GM21367 (cell line): Measurements from ENCODE around the gene TBX4.

Experiments used
- ATAC-seq: cut with Tn5 transposase; IDR thresholded peaks from one replicate; pipeline ENCODE4 v1.9.1; 2021; ENCODE audit not compliant: unreplicated experiment

TBX4 gene

GRCh38 chr17:61453566-61454380, 1.6 kb downstream of the TBX4 start:
- ATAC-seq = no peak

GRCh38 chr17:61454381-61455323, 2.4 kb downstream of the TBX4 start:
- no peak for ATAC-seq

- no peak for ATAC-seq
Observed at GRCh38 chr17:61455324-61456060, 3.3 kb downstream of the TBX4 start.

DNA sequence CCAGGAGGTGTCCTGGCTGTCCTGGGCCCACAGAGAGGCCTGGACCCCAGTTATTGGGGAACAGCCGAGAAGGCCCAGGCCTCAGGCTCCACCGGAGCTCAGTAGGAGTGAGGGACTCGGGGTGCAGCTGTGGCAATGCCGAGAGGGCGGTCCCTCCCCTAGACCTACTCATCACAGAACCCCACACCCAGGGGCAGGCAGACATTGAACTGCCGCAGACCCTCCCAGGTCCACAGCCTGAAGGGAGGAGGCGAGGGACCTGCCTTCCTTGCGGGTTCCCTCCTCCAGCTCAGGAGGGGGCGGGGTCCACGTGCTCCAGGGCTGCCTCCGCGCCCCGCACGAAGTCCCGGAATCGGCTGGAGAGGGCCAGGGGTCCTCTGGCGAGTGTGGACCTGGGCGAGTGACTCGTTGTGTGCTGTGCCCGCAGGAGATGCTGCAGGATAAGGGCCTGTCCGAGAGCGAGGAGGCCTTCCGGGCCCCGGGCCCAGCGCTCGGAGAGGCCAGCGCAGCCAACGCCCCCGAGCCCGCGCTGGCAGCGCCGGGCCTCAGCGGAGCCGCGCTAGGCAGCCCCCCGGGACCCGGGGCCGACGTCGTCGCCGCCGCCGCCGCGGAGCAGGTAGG, 3.9 kb downstream of the TBX4 start:
- no peak for ATAC-seq

DNA sequence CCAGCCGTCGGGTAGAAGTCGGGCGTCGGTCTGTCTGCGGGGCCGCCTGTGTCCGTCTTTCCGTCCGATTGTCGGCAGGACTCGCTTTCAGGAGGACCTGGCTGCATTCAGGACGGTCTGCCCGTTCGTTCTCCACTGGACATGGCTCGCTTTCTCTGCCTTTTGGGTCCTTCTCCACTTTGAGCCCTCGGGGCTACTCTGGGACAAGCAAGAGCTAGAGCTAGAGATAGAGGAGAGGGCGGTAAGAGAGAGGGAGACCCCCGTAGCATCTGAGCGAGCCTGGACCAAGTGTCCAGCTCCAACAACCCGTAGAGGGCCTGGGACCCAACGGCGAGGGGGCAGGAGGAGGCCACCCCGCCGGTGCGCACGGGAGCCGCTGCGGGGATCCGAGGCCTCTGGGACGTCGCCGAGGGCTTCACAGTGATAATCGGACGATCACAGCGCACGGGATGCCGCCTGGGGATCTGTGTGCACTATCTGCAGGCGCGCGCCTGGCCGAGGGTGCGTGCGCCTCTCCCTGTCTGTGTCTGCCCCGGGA, 4.5 kb downstream of the TBX4 start:
- ATAC-seq = no peak

GRCh38 chr17:61457226-61457983, 5.2 kb downstream of the TBX4 start:
- no peak for ATAC-seq

DNA sequence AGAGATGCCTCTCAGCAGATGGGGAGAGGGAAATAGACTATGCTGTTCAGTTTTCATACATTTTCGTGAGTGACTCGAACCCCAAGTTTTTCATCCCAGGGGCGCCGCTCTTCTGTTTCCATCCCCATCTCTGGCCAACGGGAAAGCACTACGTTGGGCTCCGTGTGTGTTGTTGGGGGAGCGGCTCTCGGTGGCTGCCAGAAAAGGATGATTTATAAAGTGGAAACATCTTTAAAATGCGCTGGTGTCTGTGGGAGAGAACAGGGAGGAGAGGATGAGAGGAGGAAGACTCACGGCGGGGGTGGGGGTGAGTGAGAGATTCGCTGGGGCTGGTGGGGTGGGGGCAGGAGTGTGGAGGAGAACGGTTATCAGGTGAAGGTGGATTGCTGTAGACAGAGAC, 5.8 kb downstream of the TBX4 start:
- ATAC-seq = no peak

DNA sequence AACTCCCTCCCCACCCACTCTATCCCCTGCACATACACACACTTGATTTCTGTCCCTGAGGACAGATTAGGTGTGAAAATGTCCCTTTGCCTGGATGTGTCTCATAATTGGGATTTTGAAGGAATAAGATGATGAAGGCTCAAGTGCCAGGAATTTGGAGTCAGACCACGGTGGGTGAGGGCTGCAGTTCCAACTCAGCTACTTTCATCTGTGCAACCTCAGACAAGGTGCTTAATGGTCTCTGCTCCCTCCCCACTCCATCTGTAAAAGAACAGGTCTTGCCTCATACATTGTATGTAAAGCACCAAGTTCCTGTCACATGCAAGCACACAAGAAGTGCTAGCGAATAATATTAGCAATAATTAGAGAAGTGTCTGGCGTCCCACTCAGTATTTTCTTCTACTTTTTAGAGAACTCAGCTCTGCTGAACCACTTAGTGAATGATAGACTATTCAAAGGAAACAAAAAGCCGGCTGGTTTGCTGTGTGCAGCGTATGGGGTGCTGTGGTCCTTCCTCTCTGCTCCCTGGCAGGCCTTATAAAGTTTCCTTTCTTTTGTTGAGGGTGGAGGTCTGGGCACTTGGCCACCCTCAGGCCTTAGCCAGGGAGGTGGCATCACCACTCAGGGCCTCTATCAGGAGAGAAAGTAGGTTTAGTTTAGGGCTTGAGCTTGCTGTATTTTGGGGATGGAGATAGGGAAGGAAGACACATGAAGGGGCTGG, 6.4 kb downstream of the TBX4 start:
- no peak for ATAC-seq

GRCh38 chr17:61459142-61459809, 7.1 kb downstream of the TBX4 start:
- ATAC-seq = no peak

- ATAC-seq = no peak
Observed at GRCh38 chr17:61459939-61460718, 7.9 kb downstream of the TBX4 start.

DNA sequence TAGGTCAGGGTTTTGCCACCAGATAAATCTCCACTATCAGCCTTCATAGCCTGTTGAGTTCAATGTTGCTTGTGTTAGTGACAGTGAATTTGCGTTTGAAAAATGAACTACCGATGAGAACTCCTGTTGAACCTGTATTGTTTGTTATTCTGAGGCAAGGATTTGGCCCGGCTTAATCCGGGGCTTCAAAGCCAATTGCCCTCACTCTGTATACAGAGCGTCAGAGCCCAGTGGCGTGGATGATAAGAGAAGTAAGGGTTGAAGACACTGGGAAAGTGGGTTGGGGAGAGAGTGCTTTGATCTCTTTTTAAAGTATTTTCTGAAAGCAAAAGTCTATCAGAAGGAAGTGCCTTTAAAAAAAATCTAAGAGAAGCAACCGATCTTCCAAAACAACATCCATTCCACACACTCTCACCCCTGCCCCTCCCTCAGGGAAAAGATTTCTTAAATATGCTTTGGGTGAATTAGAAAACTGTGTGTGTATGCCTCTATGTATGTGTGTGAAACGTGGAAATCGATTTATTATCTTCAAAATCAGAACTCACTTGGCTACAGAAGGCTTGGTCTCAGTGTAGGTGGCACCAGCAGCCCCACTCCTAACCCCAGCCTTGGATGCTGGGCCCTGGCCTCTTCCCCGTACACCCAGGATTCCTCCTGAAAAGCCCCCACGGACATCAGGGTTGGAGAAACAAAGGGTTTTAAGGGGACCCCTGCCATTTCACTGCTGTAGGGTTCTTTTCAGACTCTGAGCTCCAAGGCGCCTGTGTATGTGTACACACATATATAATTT, 8.8 kb downstream of the TBX4 start:
- no peak for ATAC-seq

DNA sequence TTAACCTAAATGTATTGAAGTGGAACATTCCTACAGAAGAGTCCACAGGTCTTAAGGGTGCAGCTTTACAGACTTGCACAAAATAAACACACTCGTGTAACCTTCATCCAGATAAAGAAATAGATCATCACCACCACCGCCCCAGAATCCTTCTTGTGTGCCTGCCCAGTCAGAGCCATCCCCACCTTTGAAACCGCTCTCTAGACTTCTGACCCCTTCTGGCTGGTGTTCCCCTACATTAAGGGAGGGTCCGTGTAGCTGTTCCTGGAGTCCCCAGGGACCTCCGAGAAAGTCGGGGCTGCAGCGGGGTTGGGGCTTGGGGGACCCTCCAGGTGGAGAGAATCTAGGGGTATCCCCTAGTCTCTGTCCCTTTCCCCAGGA, 9.4 kb downstream of the TBX4 start:
- ATAC-seq = no peak

DNA sequence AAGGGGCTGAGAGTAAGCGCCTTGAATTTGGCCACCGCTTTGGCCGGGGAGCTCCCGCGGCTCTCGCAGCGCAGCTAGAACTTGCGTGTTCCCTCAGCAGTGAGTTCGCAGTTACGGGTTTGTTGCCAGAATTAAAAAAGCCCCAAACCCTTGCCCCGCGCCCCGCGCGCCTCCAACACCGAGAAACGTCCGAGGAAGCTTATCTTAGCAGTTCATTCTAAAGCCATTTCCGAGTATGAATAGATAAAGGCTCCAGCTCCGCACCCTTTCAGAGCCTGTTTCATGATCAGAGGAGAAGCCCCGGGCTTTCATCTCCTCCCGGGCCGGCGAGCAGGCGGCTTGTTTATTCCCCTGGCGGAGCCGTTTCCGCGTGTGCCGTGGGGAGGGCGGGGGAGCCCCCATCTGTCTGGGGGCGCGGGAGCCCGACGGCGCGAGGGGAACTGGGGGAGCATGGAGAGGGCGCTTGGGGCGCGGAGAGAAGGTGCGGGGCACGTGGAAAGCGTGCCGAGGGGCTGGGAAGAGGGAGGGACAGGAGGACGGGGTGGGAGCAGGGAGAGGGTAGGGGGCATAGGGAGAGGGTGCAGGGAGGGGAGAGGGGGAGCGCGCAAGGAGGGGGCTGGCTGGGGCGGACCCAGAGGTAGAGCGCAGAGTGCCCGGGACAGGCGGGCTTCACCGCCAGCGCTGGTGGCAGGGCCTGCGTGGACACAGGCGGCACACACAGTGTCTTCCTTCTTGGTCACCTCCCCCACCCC, 9.9 kb downstream of the TBX4 start:
- ATAC-seq = no peak

GRCh38 chr17:61462719-61463315, 10.6 kb downstream of the TBX4 start:
- ATAC-seq = no peak

- no peak for ATAC-seq
Observed at GRCh38 chr17:61463316-61464129, 11.3 kb downstream of the TBX4 start.
